ENCODE results near the gene HERC2. TPM values are rescaled to one million over a fixed set of nuclear protein-coding genes. Genes with fewer than 3 reads are reported as not detected.
"Not testable (repeated sequence)": the region's sequence is repeated elsewhere in the genome, so short reads cannot be mapped to it uniquely, and the experiment has no call there.

The HERC2 gene
- total and polyA plus RNA-seq, 7 experiments from 2014 or later, result 5.5 to 60.4 (median 42.0) TPM

GRCh38 chr15:28202124-28202523 is 119.9 kb downstream of the HERC2 start:
- POLR2A ChIA-PET; intact Hi-C loops (cut with micrococcal nuclease); H3K27ac Mint-ChIP-seq: not testable (repeated sequence)

DNA sequence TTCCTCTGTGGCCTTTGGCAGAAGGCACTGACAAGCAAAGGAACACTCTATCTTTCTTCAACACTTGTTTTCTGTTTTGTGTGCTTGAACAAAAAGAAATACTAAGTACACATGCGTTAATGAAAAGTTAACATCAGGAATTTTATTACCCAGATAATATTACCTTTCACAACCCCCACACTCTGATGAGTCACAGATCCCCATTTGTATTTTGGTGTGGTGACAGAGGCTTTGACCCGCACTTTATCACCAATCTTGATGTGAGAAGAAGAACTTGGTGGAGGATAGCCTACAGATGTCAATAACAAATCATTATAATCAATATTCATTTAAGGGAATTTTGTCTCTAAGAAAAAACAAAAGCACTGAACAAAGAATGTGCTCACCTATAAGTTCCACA is 123.8 kb downstream of the HERC2 start:
- H3K4me1 ChIP-seq (ENCODE audit: control insufficient read depth in 2 of 2, insufficient read depth in 2 of 2, low read length in 2 of 2); H3K27ac ChIP-seq (ENCODE audit: low read depth, low read length); H3K27me3 ChIP-seq (ENCODE audit: control insufficient read depth in 2 of 2, insufficient read depth in 2 of 2, low read length in 2 of 2); intact Hi-C loops (cut with micrococcal nuclease); CTCF ChIA-PET; H3K27ac Mint-ChIP-seq; H3K9me3 Mint-ChIP-seq; DNase-seq; H3K27me3 Mint-ChIP-seq; POLR2A ChIA-PET; H3K9me3 ChIP-seq (ENCODE audit: control insufficient read depth in 2 of 3, low read length in 3 of 3); H3K4me3 Mint-ChIP-seq; ATAC-seq; H3K36me3 ChIP-seq (ENCODE audit: control insufficient read depth in 2 of 3, insufficient read depth in 3 of 3, low read length in 3 of 3); H3K4me3 ChIP-seq (ENCODE audit: low read length): not testable (repeated sequence)
- Mint-ChIP-seq H3K4me1 (peaks cover 0 to 15% (median 2%) of the 10 kb centered on the region in 7 donors), H3K36me3 (peaks cover 15 to 56% (median 42%) of the 10 kb centered on the region in 5 donors)

More at GRCh38 chr15:28202124-28202523, 119.9 kb downstream of the HERC2 start:
- H3K9me3 ChIP-seq (ENCODE audit: control insufficient read depth in 2 of 3, low read length in 3 of 3); H3K27me3 Mint-ChIP-seq; H3K27me3 ChIP-seq (ENCODE audit: control insufficient read depth in 2 of 2, insufficient read depth in 2 of 2, low read length in 2 of 2); H3K27ac ChIP-seq (ENCODE audit: low read depth, low read length); H3K9me3 Mint-ChIP-seq; H3K4me3 ChIP-seq (ENCODE audit: low read length); H3K36me3 ChIP-seq (ENCODE audit: control insufficient read depth in 2 of 3, insufficient read depth in 3 of 3, low read length in 3 of 3); ATAC-seq; CTCF ChIA-PET; H3K4me1 ChIP-seq (ENCODE audit: control insufficient read depth in 2 of 2, insufficient read depth in 2 of 2, low read length in 2 of 2); H3K4me3 Mint-ChIP-seq; DNase-seq: not testable (repeated sequence)
- Mint-ChIP-seq H3K4me1 (peaks cover 0 to 25% (median 2%) of the 10 kb centered on the region in 7 donors), H3K36me3 (peaks cover 8 to 40% (median 29%) of the 10 kb centered on the region in 5 donors)

DNA sequence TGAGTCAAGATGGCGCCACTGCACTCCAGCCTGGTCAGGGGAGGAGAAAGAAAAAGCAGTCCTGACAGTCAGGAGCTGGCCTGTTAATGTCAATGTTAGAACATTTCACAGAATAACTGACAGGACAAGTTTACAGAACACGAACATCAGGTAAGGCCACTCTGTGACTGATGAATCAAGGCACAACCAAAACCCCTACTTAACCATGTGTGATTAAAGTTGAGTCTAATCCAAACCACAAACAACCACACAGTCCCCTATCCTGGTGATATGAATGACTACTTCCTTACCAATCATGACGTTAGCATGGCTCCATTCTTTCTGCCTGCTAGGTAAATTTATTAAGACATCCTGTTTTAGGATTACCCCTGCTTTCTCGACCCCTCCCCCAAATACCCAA is 124.3 kb downstream of the HERC2 start:
- peaks cover 15 to 61% (median 47%) of the 10 kb centered on the region in 5 donors for H3K36me3 Mint-ChIP-seq
- H3K4me3 Mint-ChIP-seq; H3K27ac ChIP-seq (ENCODE audit: low read depth, low read length); CTCF ChIA-PET; intact Hi-C loops (cut with micrococcal nuclease); DNase-seq; H3K4me1 ChIP-seq (ENCODE audit: control insufficient read depth in 2 of 2, insufficient read depth in 2 of 2, low read length in 2 of 2); H3K36me3 ChIP-seq (ENCODE audit: control insufficient read depth in 2 of 3, insufficient read depth in 3 of 3, low read length in 3 of 3); H3K27ac Mint-ChIP-seq; H3K4me3 ChIP-seq (ENCODE audit: low read length); H3K27me3 ChIP-seq (ENCODE audit: control insufficient read depth in 2 of 2, insufficient read depth in 2 of 2, low read length in 2 of 2); POLR2A ChIA-PET; H3K9me3 Mint-ChIP-seq; H3K27me3 Mint-ChIP-seq; ATAC-seq; H3K9me3 ChIP-seq (ENCODE audit: control insufficient read depth in 2 of 3, low read length in 3 of 3): not testable (repeated sequence)
- H3K4me1 Mint-ChIP-seq, result peaks cover 0 to 20% (median 2%) of the 10 kb centered on the region in 7 donors

DNA sequence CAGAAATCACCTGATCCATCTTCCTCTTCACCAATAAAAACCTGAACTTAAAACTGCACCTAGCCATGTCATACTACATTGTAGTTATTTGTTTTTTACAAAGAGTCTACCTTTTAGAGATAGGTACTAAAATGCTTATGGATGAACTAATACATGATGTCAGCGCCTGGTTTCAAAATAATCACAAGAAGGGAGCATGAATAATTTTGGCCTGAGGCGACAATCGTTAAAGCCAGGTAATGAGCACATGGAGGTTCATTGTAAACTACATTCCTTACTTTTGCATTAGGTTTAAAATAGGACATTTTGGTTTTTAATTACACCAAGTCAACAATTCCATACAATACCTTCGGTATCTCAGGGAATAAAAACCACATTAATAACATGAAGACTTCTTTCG is 125.4 kb downstream of the HERC2 start:
- H3K4me3 ChIP-seq (ENCODE audit: low read length); ATAC-seq; POLR2A ChIA-PET; H3K27ac Mint-ChIP-seq; H3K4me1 ChIP-seq (ENCODE audit: control insufficient read depth in 2 of 2, insufficient read depth in 2 of 2, low read length in 2 of 2); H3K27me3 Mint-ChIP-seq; H3K4me3 Mint-ChIP-seq; H3K27ac ChIP-seq (ENCODE audit: low read depth, low read length); H3K9me3 Mint-ChIP-seq; H3K27me3 ChIP-seq (ENCODE audit: control insufficient read depth in 2 of 2, insufficient read depth in 2 of 2, low read length in 2 of 2); CTCF ChIA-PET; H3K9me3 ChIP-seq (ENCODE audit: control insufficient read depth in 2 of 3, low read length in 3 of 3); intact Hi-C loops (cut with micrococcal nuclease); DNase-seq: not testable (repeated sequence)
- peaks cover 15 to 67% (median 48%) of the 10 kb centered on the region in 5 donors for H3K36me3 Mint-ChIP-seq
- H3K36me3 ChIP-seq (ENCODE audit: control insufficient read depth in 2 of 3, insufficient read depth in 3 of 3, low read length in 3 of 3), result peaks cover 0 to 11% (median 0%) of the 10 kb centered on the region in 3 experiments
- H3K4me1 Mint-ChIP-seq, result peaks cover 0 to 20% (median 2%) of the 10 kb centered on the region in 7 donors

DNA sequence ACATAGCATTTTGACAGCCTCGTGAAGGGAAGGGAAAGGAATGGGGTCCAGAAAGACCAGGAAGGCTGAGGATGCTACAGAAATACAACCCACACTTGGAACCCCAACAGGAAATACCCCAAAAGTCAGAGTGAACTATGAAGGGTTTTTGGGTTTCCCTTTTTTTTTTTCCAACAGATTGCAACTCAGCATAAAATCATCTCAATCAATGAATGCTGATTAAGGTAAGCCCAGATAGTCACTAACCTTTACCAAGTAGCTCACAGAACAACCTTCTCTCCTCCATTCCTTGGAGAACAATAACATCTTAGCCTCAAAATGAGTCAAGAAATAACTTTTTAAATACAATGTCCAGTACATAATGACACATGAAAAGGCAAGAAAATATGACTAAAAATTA is 129.2 kb downstream of the HERC2 start:
- Mint-ChIP-seq H3K36me3 (peaks cover 7 to 68% (median 31%) of the 10 kb centered on the region in 5 donors), H3K27me3 (no peaks in the 10 kb centered on the region), H3K4me3 (peak overlapping the region in 1 of 10 donors; percentile 44), H3K4me1 (peaks cover 0 to 16% (median 2%) of the 10 kb centered on the region in 7 donors), H3K27ac (peak overlapping the region in 4 of 9 donors; percentile 11 to 65 (median 53)), H3K9me3 (no peaks in the 10 kb centered on the region)
- intact Hi-C loops (cut with micrococcal nuclease), result no loop called here
- Histone ChIP-seq H3K27ac (ENCODE audit: low read depth, low read length) (no peak overlapping the region), H3K27me3 (ENCODE audit: control insufficient read depth in 2 of 2, insufficient read depth in 2 of 2, low read length in 2 of 2) (no peaks in the 10 kb centered on the region), H3K4me3 (ENCODE audit: low read length) (no peak overlapping the region), H3K9me3 (ENCODE audit: control insufficient read depth in 2 of 3, low read length in 3 of 3) (no peaks in the 10 kb centered on the region), H3K4me1 (ENCODE audit: control insufficient read depth in 2 of 2, insufficient read depth in 2 of 2, low read length in 2 of 2) (no peaks in the 10 kb centered on the region), H3K36me3 (ENCODE audit: control insufficient read depth in 2 of 3, insufficient read depth in 3 of 3, low read length in 3 of 3) (peaks cover 0 to 21% (median 0%) of the 10 kb centered on the region in 3 experiments)
- ChIA-PET POLR2A (no interaction called here), CTCF (no interaction called here)
- no peak for ATAC-seq
- DNase-seq, result no peak

DNA sequence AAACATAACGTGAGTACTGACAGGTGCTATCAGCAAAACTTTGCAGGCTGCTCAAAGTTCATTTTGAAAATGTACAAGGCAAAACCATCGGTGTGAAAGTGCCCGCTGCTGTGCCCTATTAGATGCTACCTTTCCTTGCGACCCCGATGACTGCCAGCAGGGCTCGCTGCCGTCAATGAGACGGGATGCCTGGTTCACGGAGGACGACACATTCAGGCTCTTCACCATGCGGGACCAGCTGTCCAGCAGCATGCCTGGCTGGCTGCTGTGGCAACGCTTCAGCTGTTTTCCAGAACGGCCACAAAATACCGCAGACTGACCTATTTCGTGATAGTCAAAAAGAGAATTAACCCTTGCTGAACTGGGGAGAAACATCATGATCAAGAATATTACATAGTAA is 130.1 kb downstream of the HERC2 start:
- Histone ChIP-seq H3K27me3 (ENCODE audit: control insufficient read depth in 2 of 2, insufficient read depth in 2 of 2, low read length in 2 of 2) (no peaks in the 10 kb centered on the region), H3K4me3 (ENCODE audit: low read length) (no peak overlapping the region), H3K36me3 (ENCODE audit: control insufficient read depth in 2 of 3, insufficient read depth in 3 of 3, low read length in 3 of 3) (peaks cover 0 to 26% (median 0%) of the 10 kb centered on the region in 3 experiments), H3K9me3 (ENCODE audit: control insufficient read depth in 2 of 3, low read length in 3 of 3) (no peaks in the 10 kb centered on the region), H3K27ac (ENCODE audit: low read depth, low read length) (no peak overlapping the region), H3K4me1 (ENCODE audit: control insufficient read depth in 2 of 2, insufficient read depth in 2 of 2, low read length in 2 of 2) (no peaks in the 10 kb centered on the region)
- H3K9me3 Mint-ChIP-seq, result no peaks in the 10 kb centered on the region
- intact Hi-C loops (cut with micrococcal nuclease), result no loop called here
- no peak overlapping the region for H3K4me3 Mint-ChIP-seq
- CTCF ChIA-PET, result no interaction called here
- POLR2A ChIA-PET, result no interaction called here
- ATAC-seq, result no peak
- no peaks in the 10 kb centered on the region for H3K27me3 Mint-ChIP-seq
- peaks cover 0 to 16% (median 2%) of the 10 kb centered on the region in 7 donors for H3K4me1 Mint-ChIP-seq
- DNase-seq, result no peak
- peaks cover 10 to 67% (median 31%) of the 10 kb centered on the region in 5 donors for H3K36me3 Mint-ChIP-seq
- H3K27ac Mint-ChIP-seq, result no peak overlapping the region

DNA sequence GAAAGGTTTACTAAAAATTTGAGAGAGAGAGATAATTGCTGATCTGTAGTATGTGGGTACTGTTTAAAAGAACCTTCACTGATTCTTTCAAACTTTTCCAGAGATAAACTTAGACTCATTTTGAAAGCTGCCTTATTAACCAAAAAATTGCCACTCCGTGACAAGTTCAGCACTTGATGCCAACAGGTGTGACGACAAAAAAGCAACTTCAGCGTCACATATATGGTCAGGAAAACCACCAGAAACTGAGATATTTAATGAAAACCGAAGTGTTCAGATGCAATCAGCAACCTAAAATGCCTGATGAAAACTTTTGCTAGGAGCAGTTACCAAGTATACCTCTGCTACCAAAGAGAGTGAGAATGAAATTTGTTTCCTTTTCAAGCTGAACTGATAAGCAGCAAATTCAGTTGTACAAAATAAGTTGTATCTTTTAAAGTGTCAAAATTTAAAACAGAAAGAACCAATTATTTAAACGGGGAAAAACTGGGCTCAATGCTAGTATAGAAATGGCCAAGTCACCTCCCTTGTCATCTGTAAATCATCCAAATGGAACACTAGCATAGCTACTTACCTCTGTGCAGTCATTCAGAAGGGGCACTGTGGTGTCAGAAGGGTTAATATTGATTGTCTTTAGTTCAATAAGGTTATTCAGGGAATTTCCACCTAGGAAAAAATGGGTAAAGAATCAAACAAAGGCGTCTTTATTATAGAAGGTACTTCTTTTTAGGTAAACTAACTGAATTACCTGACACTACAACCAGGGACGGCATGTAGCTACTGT is 131.4 kb downstream of the HERC2 start:
- no peak overlapping the region for H3K4me3 ChIP-seq (ENCODE audit: low read length)
- Mint-ChIP-seq H3K27ac (no peak overlapping the region), H3K4me3 (no peak overlapping the region), H3K36me3 (peaks cover 9 to 63% (median 23%) of the 10 kb centered on the region in 5 donors), H3K9me3 (no peaks in the 10 kb centered on the region), H3K27me3 (no peaks in the 10 kb centered on the region), H3K4me1 (peaks cover 0 to 16% (median 2%) of the 10 kb centered on the region in 7 donors)
- no peaks in the 10 kb centered on the region for H3K4me1 ChIP-seq (ENCODE audit: control insufficient read depth in 2 of 2, insufficient read depth in 2 of 2, low read length in 2 of 2)
- POLR2A ChIA-PET, result no interaction called here
- peaks cover 0 to 35% (median 0%) of the 10 kb centered on the region in 3 experiments for H3K36me3 ChIP-seq (ENCODE audit: control insufficient read depth in 2 of 3, insufficient read depth in 3 of 3, low read length in 3 of 3)
- H3K9me3 ChIP-seq (ENCODE audit: control insufficient read depth in 2 of 3, low read length in 3 of 3), result no peaks in the 10 kb centered on the region
- DNase-seq (no peak), ATAC-seq (no peak)
- intact Hi-C loops (cut with micrococcal nuclease), result no loop called here
- CTCF ChIA-PET, result no interaction called here
- H3K27ac ChIP-seq (ENCODE audit: low read depth, low read length), result no peak overlapping the region
- no peaks in the 10 kb centered on the region for H3K27me3 ChIP-seq (ENCODE audit: control insufficient read depth in 2 of 2, insufficient read depth in 2 of 2, low read length in 2 of 2)
